ENCODE results near the gene HOATZ.

DNA sequence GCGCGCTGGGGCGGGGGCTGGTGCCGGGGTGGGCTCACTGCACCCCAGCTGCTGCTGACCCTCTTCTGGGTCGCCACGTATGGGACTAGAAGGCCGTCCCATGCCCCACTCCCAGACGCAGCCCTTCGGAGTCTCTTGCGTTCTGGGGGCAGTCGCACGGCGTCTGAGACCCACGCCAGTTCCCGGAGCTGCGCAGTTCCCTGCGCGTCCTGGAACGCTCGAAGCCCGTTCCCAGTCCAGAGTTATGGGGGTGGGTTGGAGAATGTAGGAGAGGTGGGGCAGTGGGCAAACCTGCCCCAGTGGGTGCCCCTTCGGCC is 26.3 kb downstream of the HOATZ start:
- TF ChIP-seq, protein P1, sequence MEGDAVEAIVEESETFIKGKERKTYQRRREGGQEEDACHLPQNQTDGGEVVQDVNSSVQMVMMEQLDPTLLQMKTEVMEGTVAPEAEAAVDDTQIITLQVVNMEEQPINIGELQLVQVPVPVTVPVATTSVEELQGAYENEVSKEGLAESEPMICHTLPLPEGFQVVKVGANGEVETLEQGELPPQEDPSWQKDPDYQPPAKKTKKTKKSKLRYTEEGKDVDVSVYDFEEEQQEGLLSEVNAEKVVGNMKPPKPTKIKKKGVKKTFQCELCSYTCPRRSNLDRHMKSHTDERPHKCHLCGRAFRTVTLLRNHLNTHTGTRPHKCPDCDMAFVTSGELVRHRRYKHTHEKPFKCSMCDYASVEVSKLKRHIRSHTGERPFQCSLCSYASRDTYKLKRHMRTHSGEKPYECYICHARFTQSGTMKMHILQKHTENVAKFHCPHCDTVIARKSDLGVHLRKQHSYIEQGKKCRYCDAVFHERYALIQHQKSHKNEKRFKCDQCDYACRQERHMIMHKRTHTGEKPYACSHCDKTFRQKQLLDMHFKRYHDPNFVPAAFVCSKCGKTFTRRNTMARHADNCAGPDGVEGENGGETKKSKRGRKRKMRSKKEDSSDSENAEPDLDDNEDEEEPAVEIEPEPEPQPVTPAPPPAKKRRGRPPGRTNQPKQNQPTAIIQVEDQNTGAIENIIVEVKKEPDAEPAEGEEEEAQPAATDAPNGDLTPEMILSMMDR (IDR thresholded peaks at IDR 0.05; ENCODE audit: low read length) = no peak
- no peak for TF ChIP-seq EZH2 (IDR thresholded peaks at IDR 0.05; ENCODE audit: borderline replicate concordance, low read length)
